GM19035 (cell line): Measurements from ENCODE around the gene RHOH.
"Not testable (repeated sequence)": the region's sequence is repeated elsewhere in the genome, so short reads cannot be mapped to it uniquely, and the experiment has no call there.

ENCODE experiments used
- ATAC-seq: cut with Tn5 transposase; IDR thresholded peaks from one replicate; pipeline ENCODE4 v1.9.1; 2021; ENCODE audit not compliant: unreplicated experiment

Gene RHOH

DNA sequence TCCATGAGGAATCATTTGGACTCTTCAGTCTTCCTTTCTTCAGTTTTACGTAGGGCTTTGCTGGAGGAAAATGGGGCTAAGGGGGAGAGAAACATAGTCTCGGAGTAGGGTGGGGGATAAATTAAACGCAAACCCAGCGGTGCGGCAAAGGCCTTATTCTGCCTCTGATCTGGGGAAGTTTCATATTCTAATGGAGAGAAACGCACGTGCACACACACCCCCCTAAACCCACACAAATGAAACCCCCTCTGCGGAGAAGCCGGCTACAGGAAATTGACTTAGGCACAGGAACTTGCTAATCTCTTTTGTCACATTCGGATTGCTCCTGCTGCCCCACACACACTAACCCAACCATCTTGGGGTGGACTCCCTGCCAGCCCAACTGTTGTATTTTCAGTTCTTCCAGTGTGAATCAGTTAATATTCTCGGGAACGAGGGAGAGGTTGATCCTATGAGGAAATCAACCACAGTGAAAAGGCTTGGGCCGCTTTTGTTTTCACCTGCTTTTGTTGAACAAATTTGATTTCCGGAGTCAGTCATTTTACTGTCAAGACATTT lies at the start of gene RHOH:
RHOH (plus strand) TSS at position 308 of the 558 bp plus-strand sequence. CDS start 46,356 bp downstream, outside the sequence.
- ATAC-seq, result no peak

DNA sequence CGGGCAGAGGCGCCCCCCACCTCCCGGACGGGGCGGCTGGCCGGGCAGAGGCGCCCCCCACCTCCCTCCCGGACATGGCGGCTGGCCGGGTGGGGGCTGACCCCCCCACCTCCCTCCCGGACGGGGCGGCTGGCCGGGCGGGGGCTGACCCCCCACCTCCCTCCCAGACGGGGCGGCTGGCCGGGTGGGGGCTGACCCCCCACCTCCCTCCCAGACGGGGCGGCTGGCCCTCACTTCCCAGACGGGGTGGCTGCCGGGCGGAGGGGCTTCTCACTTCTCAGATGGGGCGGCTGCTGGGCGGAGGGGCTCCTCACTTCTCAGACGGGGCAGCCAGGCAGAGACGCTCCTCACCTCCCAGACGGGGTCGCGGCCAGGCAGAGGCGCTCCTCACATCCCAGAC lies 49.3 kb upstream of the RHOH start:
- not testable (repeated sequence) for ATAC-seq

GRCh38 chr4:40149960-40150385 lies 46.9 kb upstream of the RHOH start:
- peak; percentile 74 for ATAC-seq

GRCh38 chr4:40150932-40151331 lies 45.9 kb upstream of the RHOH start:
- ATAC-seq, result no peak

- no peak for ATAC-seq
Measured at GRCh38 chr4:40152637-40153036, 44.2 kb upstream of the RHOH start.

GRCh38 chr4:40157436-40157835 lies 39.4 kb upstream of the RHOH start:
- no peak for ATAC-seq

DNA sequence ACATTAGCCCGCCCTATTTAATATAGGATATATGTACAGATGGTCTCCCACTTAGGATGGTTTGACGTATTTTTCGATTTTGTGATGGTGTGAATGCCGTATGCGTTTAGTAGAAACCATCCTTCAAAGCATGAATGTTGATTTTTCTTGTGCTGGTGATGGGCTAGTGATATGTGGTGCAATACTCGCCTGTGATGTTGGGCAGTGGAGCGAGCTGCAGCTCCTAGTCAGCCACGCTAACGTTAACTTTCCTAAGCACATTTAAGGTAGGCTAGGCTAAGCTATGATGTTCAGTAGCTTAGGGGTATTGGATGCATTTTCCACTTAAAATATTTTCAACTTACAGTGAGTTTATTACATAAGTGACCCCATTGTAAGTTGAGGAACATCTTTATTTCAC lies 36.6 kb upstream of the RHOH start:
- no peak for ATAC-seq

DNA sequence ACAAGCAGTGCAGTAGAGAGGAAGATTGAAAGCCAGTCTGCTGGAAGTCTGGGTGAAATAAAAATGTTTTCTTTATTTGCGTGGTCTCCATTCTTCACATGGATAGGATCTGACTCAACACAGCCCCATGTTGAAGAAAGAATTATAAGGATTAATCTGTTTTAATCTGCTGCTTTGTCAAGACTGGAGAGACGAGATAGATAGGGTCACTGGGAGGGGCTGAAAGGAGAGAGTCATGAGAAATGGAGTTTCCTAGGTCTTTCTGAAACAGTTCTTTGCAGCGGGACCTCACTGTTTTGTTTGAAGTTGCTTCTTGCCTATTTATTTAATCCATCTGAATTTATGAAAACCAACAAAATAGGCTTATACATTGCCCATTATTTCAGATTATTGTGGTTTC lies 32.4 kb upstream of the RHOH start:
- no peak for ATAC-seq

- no peak for ATAC-seq
Measured at GRCh38 chr4:40165916-40166315, 30.9 kb upstream of the RHOH start.

DNA sequence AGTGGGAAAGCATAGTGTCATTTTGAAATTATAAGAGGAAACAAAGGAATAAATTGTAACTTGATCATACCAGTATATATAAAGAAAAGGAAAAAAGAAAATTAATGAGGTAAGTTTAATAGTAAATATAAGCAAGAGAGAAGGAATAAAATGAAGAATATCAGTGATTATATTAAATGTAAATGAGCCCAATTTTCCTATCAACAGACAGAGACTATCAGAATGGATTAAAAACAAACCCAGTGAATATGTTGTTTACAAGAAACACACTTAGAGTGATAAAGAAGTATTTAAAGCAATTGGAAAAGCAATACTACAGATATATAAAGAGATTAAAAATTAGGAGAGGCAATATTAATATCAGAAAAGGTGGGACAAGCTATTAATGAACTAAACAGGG lies 28.8 kb upstream of the RHOH start:
- ATAC-seq, result no peak

GRCh38 chr4:40170588-40170987 lies 26.2 kb upstream of the RHOH start:
- ATAC-seq, result no peak

DNA sequence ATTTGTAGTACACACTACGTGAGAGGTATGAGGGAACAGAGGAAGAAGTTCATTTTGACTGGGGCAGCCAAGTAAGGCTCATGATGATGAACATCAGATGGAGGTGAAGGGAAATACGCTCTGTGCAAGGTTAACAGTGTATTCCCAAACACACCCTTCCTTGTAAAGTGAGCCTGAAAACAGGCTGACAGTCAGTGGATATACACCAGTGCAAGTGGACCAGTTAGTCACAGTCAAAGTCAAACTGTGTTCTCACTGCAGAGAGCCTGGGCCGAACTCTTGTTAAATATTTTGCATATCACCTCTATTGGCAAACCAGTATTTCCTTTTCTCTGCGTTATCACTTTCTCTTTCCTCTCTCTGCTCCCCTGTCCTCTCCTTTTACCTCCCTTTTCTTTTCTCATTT lies 23.4 kb upstream of the RHOH start:
- peak; percentile 87 for ATAC-seq

- ATAC-seq, result no peak
Measured at GRCh38 chr4:40176602-40177001, 20.2 kb upstream of the RHOH start.

GRCh38 chr4:40177591-40177990 lies 19.2 kb upstream of the RHOH start:
- ATAC-seq, result no peak

- ATAC-seq, result no peak
Measured at GRCh38 chr4:40178672-40179071, 18.2 kb upstream of the RHOH start.

DNA sequence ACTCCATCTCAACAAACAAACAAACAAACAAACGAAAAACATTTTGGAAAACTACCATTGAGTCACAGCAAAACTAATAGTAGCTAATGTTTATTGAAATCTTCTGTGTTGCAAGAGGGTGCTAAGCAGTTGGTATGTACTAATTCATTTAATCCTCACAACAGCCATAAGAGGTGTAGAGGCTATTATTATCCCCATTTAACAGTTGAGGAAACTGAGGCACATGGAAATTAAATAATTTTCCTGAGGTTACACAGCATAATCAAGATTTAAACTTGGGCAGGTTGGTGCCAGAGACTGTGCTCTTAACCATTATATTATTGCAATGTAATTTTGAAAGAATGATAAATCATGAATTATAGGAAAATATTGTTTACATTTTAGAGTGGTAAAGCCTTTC lies 17.5 kb upstream of the RHOH start:
- no peak for ATAC-seq

DNA sequence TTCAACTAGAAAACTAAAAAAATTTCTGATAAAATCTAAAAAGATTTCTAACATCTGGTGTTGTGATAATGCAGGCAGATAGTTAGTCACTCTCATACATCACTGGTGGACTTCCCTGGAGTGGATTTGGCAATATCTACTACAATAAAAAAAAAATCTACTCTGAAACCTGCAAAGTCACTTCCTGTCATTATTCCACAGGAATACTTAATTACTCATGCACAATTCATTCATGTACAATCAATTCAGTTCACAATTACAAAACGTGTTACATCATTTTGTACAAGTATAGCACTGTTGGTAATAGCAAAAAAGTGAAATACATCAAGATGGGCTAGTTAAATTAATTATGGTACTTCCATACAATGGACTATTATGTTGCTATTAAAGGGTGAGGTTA lies 16.5 kb upstream of the RHOH start:
- no peak for ATAC-seq

- no peak for ATAC-seq
Measured at GRCh38 chr4:40182001-40182400, 14.8 kb upstream of the RHOH start.

GRCh38 chr4:40182954-40183353 lies 13.9 kb upstream of the RHOH start:
- ATAC-seq, result no peak

DNA sequence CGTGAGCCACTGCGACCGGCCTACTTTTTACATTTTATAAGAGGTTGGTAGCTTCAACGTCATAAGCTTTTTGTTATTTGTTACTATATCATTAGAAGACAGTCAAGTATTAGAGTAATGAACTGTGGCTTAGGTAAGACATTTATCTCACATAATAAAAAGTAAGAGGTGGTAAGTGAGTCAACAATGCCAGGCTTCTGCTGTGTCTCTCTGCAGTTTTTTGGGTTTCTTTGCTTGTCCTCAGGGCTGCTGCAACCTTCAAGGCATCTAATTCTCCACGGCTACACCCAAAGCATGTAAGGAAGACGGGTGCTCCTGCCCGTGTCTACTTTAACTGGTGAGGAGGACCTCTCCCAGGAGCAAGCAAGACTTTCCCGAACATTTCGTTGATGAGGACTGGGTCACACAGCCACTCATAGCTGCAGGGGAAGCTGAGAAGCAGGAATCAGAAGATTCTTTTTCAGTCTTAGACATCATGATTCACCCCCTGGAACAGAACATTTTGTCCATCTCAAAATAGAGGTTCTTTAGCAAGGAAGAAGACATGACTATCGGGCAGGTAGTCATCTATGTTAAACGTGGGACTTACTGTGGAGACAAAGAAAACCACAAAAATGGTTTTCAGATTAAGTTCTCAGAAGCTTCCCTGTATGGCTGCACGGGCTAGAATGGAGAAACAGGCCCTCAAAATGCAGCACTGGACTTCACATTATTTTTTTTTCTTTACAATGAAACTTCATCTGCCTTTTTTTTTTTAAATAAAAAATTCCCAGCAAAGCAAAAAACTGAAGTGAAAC lies 13.0 kb upstream of the RHOH start:
- ATAC-seq, result no peak

GRCh38 chr4:40185830-40186664 lies 10.8 kb upstream of the RHOH start:
- ATAC-seq, result peak; percentile 54

DNA sequence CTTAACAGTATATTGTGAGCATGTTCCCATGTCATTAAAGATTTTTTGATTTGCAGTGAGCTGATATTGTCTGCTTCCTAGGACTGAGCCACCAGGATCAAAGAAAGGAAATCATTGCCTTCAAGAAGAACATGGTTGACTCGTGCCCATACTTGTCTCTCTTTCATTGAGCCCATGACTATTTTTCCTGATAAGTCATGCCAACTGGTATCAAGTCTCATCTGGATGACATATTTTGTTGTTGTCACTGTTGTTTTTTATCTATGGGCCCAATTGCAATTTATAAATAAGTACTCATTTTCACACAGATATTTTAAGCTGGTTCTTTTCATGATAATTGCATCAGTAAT lies 10.2 kb upstream of the RHOH start:
- ATAC-seq, result no peak
